ENCODE measurements around the gene CDH19.

DNA sequence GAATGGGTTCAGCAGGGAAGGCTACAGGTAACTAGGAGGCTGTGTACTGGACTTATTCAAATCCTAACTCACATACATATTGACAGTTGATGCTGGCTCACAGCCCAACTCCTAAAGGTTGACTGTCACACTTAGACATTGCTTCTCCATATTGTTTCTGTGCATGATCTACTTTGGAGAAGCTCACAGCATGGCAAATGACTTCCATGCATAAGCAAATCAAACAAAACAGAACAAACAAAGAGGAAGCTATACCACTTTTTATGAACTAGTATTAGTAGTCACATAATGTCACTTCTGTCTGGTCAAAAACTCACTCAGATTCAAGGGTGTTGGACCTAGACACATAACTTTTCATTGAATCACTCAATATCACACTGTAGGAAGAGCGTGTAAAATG lies 43.8 kb upstream of the CDH19 start:
- TF ChIP-seq, protein P1, sequence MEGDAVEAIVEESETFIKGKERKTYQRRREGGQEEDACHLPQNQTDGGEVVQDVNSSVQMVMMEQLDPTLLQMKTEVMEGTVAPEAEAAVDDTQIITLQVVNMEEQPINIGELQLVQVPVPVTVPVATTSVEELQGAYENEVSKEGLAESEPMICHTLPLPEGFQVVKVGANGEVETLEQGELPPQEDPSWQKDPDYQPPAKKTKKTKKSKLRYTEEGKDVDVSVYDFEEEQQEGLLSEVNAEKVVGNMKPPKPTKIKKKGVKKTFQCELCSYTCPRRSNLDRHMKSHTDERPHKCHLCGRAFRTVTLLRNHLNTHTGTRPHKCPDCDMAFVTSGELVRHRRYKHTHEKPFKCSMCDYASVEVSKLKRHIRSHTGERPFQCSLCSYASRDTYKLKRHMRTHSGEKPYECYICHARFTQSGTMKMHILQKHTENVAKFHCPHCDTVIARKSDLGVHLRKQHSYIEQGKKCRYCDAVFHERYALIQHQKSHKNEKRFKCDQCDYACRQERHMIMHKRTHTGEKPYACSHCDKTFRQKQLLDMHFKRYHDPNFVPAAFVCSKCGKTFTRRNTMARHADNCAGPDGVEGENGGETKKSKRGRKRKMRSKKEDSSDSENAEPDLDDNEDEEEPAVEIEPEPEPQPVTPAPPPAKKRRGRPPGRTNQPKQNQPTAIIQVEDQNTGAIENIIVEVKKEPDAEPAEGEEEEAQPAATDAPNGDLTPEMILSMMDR (IDR thresholded peaks at IDR 0.05; ENCODE audit: low read depth, low read length) = no peak
- no peak for TF ChIP-seq EZH2phosphoT487 (IDR thresholded peaks at IDR 0.05; ENCODE audit: low read depth)
